Loucy (cell line): ENCODE data around the gene CDK19.

ENCODE experiments used
- H2AFZ ChIP-seq: fragments of 200-600 bp; sonication (generic); 2 replicates; pipeline ENCODE4 v1.6.0; 2016; ENCODE audit warnings: antibody characterized with exemption, mild to moderate bottlenecking, low read length, moderate library complexity
- H3F3A ChIP-seq: fragments of 200-600 bp; 2 replicates; pipeline ENCODE4 v1.6.0; 2016; ENCODE audit warnings: antibody characterized with exemption, low read depth, mild to moderate bottlenecking
- H3K27me3 ChIP-seq: fragments of 200-600 bp; sonication (generic); 2 replicates; pipeline ENCODE4 v1.6.1; 2014; ENCODE audit warnings: low read length, mild to moderate bottlenecking; ENCODE audit not compliant: insufficient read depth, poor library complexity, severe bottlenecking
- H3K36me3 ChIP-seq: fragments of 200-600 bp; sonication (generic); 2 replicates; pipeline ENCODE4 v1.6.1; 2016; ENCODE audit warnings: low read length; ENCODE audit not compliant: insufficient read depth
- H3K4me1 ChIP-seq: fragments of 200-600 bp; sonication (generic); 2 replicates; pipeline ENCODE4 v1.5.1; 2014; ENCODE audit warnings: low read length, mild to moderate bottlenecking; ENCODE audit not compliant: insufficient read depth, poor library complexity, severe bottlenecking
- H3K4me2 ChIP-seq: fragments of 200-600 bp; sonication (generic); 2 replicates; pipeline ENCODE4 v1.6.0; 2014; ENCODE audit warnings: antibody characterized with exemption, low read length, low read depth, mild to moderate bottlenecking; ENCODE audit not compliant: poor library complexity, severe bottlenecking
- H3K4me3 ChIP-seq: fragments of 200-600 bp; sonication (generic); 2 replicates; pipeline ENCODE4 v1.5.1; 2014; ENCODE audit warnings: low read length, mild to moderate bottlenecking, mixed read lengths; ENCODE audit not compliant: poor library complexity, severe bottlenecking
- H3K79me2 ChIP-seq: fragments of 200-600 bp; sonication (generic); 2 replicates; pipeline ENCODE4 v1.6.1; 2014; ENCODE audit warnings: low read length; ENCODE audit not compliant: insufficient read depth
- H3K9ac ChIP-seq: fragments of 200-600 bp; sonication (generic); 2 replicates; pipeline ENCODE4 v1.6.0; 2014; ENCODE audit warnings: mild to moderate bottlenecking, low read depth, low read length, moderate library complexity; ENCODE audit not compliant: poor library complexity, severe bottlenecking
- H3K9me2 ChIP-seq: fragments of 200-600 bp; sonication (generic); replicated peaks from 2 replicates; pipeline ENCODE4 v1.6.1; 2016; ENCODE audit warnings: low read depth, low read length, mixed read lengths
- H3K9me3 ChIP-seq: fragments of 200-600 bp; sonication (generic); 2 replicates; pipeline ENCODE4 v1.6.1; 2014; ENCODE audit warnings: mild to moderate bottlenecking, antibody characterized with exemption, low read length, low read depth; ENCODE audit not compliant: insufficient read depth
- H4K20me1 ChIP-seq: fragments of 200-600 bp; sonication (generic); 2 replicates; pipeline ENCODE4 v1.6.0; 2014; ENCODE audit warnings: antibody characterized with exemption, low read length, mild to moderate bottlenecking; ENCODE audit not compliant: insufficient read depth, poor library complexity, severe bottlenecking
- CTCF ChIP-seq: fragments of 200-600 bp; sonication (generic); conservative IDR thresholded peaks from 2 replicates; pipeline ENCODE4 v1.5.1; 2014; ENCODE audit warnings: mild to moderate bottlenecking, antibody characterized with exemption, low read length
- EZH2phosphoT487 ChIP-seq: fragments of 200-600 bp; IDR thresholded peaks from 2 replicates; pipeline ENCODE4 v1.6.1; 2018; ENCODE audit warnings: antibody characterized with exemption, mild to moderate bottlenecking, moderate library complexity, borderline replicate concordance

CDK19 gene

GRCh38 chr6:110660066-110660655 is 155.1 kb downstream of the CDK19 start:
- Histone ChIP-seq H3K9me2 (no peaks in the 10 kb centered on the region), H3K4me2 (no peak overlapping the region), H3K4me3 (no peak overlapping the region), H3K4me1 (no peaks in the 10 kb centered on the region), H2AFZ (no peak overlapping the region), H3K36me3 (peaks cover 38% of the 10 kb centered on the region), H3K79me2 (0 out of 2 replicates have a peak, but pooled peaks cover 4% of the 10 kb centered on the region), H3F3A (no peaks in the 10 kb centered on the region), H3K9ac (no peak overlapping the region), H3K27me3 (no peaks in the 10 kb centered on the region), H3K9me3 (peaks cover 10% of the 10 kb centered on the region; the same call in 1 of the 2 replicates), H4K20me1 (no peaks in the 10 kb centered on the region)
- TF ChIP-seq CTCF (no peak), EZH2phosphoT487 (no peak)

- Histone ChIP-seq H3K4me2 (no peak overlapping the region), H3K36me3 (peaks cover 35% of the 10 kb centered on the region)
These were observed 156.5 kb downstream of the CDK19 start for GRCh38 chr6:110658631-110659211.

GRCh38 chr6:110656492-110656891 is 158.8 kb downstream of the CDK19 start:
- Histone ChIP-seq H3K79me2 (0 out of 2 replicates have a peak, but pooled peaks cover 4% of the 10 kb centered on the region), H3K36me3 (peaks cover 30% of the 10 kb centered on the region), H3K4me3 (no peak overlapping the region), H4K20me1 (no peaks in the 10 kb centered on the region), H3K9me2 (no peaks in the 10 kb centered on the region), H3K9me3 (peaks cover 10% of the 10 kb centered on the region; the same call in 1 of the 2 replicates), H2AFZ (no peak overlapping the region), H3F3A (no peaks in the 10 kb centered on the region), H3K27me3 (no peaks in the 10 kb centered on the region), H3K9ac (no peak overlapping the region), H3K4me1 (no peaks in the 10 kb centered on the region), H3K4me2 (no peak overlapping the region)
- no peak for TF ChIP-seq CTCF
- no peak for TF ChIP-seq EZH2phosphoT487

More at GRCh38 chr6:110658631-110659211, 156.5 kb downstream of the CDK19 start:
- Histone ChIP-seq H3K4me3 (no peak overlapping the region), H3F3A (no peaks in the 10 kb centered on the region), H3K27me3 (no peaks in the 10 kb centered on the region), H3K79me2 (0 out of 2 replicates have a peak, but pooled peaks cover 4% of the 10 kb centered on the region), H3K4me1 (no peaks in the 10 kb centered on the region), H3K9me2 (no peaks in the 10 kb centered on the region), H3K9me3 (peaks cover 10% of the 10 kb centered on the region; the same call in 1 of the 2 replicates), H3K9ac (no peak overlapping the region), H2AFZ (no peak overlapping the region), H4K20me1 (no peaks in the 10 kb centered on the region)
- TF ChIP-seq CTCF: no peak
- TF ChIP-seq EZH2phosphoT487: no peak
